ENCODE measurements around the gene ACACB.

- TF ChIP-seq GATA2 (IDR thresholded peaks at IDR 0.05; ENCODE audit: low read depth, low read length) (no peak), GATA3 (IDR thresholded peaks at IDR 0.05; ENCODE audit: low read depth, low read length) (no peak)
These were observed 142.5 kb downstream of the ACACB start for GRCh38 chr12:109258607-109259544.

Measured in SH-SY5Y (cell line).